T47D (cell line): ENCODE measurements around the gene RAB25.

Experiments used
- DNase-seq, 2 experiments: peaks; one replicate each; pipeline versions ENCODE4 v3.0.0 to v3.0.0-alpha.2; 2011 to 2012; ENCODE audit warnings: low read depth in 1 of 2, low spot score in 1 of 2
- JUND ChIP-seq: IDR thresholded peaks from 2 replicates; pipeline ENCODE4 v1.6.1; 2012; ENCODE audit warnings: low read depth
- in situ Hi-C: cut with HindIII; loops from 2 replicates; pipeline ENCODE4 v1.10.0; 2016; ENCODE audit warnings: low sequenced_read_pairs, low pct_unique_long_range_greater_than_20kb

Gene RAB25

GRCh38 chr1:156076609-156077429 is 15.9 kb downstream of the RAB25 start:
- TF ChIP-seq JUND: no peak
- DNase-seq: no peak
- in situ Hi-C loops: no loop called here

GRCh38 chr1:156077430-156077760 is 16.4 kb downstream of the RAB25 start:
- DNase-seq: no peak
- TF ChIP-seq JUND: no peak
- in situ Hi-C loops: no loop called here

- no peak for TF ChIP-seq JUND
- in situ Hi-C loops: no loop called here
- no peak for DNase-seq
These were observed 17.8 kb downstream of the RAB25 start for GRCh38 chr1:156078728-156079127.

- in situ Hi-C loops: no loop called here
- no peak for TF ChIP-seq JUND
- DNase-seq: no peak
These were observed 18.8 kb downstream of the RAB25 start for GRCh38 chr1:156079762-156080161.

GRCh38 chr1:156080241-156080862 is 19.4 kb downstream of the RAB25 start:
- no peak for DNase-seq
- in situ Hi-C loops: no loop called here
- TF ChIP-seq JUND: no peak

GRCh38 chr1:156080863-156081179 is 19.9 kb downstream of the RAB25 start:
- no peak for TF ChIP-seq JUND
- in situ Hi-C loops: no loop called here
- DNase-seq: no peak

- no peak for DNase-seq
- no peak for TF ChIP-seq JUND
- in situ Hi-C loops: no loop called here
These were observed 20.4 kb downstream of the RAB25 start for GRCh38 chr1:156081180-156081916.

GRCh38 chr1:156081917-156082308 is 21.0 kb downstream of the RAB25 start:
- no peak for TF ChIP-seq JUND
- DNase-seq: peak in 1 of 2 experiments; percentile 69
- in situ Hi-C loops: no loop called here

GRCh38 chr1:156082309-156083091 is 21.5 kb downstream of the RAB25 start, which contains the start of gene MEX3A:
TSS of gene MEX3A (minus strand) at chr1:156082465. CDS start at chr1:156081998, 467 bp downstream.
- DNase-seq: peak; percentile 81 to 95
- no peak for TF ChIP-seq JUND
- in situ Hi-C loops: no loop called here

GRCh38 chr1:156083800-156084790 is 23.1 kb downstream of the RAB25 start:
- in situ Hi-C loops: no loop called here
- no peak for TF ChIP-seq JUND
- DNase-seq: no peak

GRCh38 chr1:156086256-156086662 is 25.3 kb downstream of the RAB25 start:
- peak in 1 of 2 experiments; percentile 82 for DNase-seq
- in situ Hi-C loops: no loop called here
- TF ChIP-seq JUND: no peak

GRCh38 chr1:156089704-156090103 is 28.7 kb downstream of the RAB25 start:
- no peak for TF ChIP-seq JUND
- DNase-seq: no peak
- in situ Hi-C loops: no loop called here
